Kidney tubule cell (primary cell): ENCODE data around the gene HAO1.
"Not testable (repeated sequence)": the region's sequence is repeated elsewhere in the genome, so short reads cannot be mapped to it uniquely, and the experiment has no call there.

ENCODE experiments used
- DNase-seq: peaks from one replicate; pipeline ENCODE4 v3.0.0-alpha.2; 2018; ENCODE audit warnings: low spot score

Gene HAO1

GRCh38 chr20:7940341-7940740, at the start of gene HAO1:
TSS of gene HAO1 (minus strand) at chr20:7940458. CDS start at chr20:7940422, 36 bp downstream.
- DNase-seq = no peak

DNA sequence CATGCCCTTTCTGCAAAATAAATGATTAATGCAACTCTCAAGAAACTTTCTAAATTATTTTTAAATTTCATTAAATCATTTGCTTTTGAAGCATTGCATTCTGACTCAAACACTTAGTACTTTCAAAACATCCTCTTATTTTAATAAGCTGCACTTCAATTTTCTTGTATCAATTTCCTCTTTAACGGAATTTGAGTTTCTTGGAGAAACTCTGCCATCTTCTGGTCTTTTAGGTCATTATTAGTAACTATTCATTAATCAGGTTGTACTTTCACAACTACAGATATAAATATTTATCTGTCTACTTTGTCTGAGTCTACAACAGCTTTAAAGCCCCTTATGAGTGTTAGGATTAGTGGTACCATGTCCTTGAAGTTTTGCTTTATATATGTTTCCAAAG, 49.1 kb upstream of the HAO1 start:
- DNase-seq = no peak

- DNase-seq = no peak
Observed at GRCh38 chr20:7985916-7986315, 45.7 kb upstream of the HAO1 start.

DNA sequence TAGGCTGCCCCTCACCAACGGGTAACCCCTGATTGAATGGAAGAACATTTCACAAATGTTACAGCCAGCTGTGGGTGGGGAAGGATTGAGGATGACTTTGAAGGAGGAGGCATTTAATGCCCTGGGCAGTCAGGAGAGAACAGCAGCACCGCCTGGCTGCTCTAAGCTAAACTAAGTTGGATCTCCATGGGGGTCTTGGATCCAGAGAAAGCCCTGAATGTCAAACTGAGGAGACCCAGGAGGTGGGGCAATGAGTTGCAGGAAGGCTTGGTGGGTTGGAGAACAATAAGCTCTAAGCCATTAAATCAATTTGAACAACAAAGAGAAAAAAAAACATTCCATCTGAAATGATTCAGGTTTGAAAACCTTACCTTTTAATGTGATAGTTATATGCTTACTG, 43.9 kb upstream of the HAO1 start:
- DNase-seq = no peak

- peak; percentile 30 for DNase-seq
Observed at GRCh38 chr20:7981374-7981773, 41.1 kb upstream of the HAO1 start.

GRCh38 chr20:7980332-7981046, 40.2 kb upstream of the HAO1 start:
- peak; percentile 55 for DNase-seq

DNA sequence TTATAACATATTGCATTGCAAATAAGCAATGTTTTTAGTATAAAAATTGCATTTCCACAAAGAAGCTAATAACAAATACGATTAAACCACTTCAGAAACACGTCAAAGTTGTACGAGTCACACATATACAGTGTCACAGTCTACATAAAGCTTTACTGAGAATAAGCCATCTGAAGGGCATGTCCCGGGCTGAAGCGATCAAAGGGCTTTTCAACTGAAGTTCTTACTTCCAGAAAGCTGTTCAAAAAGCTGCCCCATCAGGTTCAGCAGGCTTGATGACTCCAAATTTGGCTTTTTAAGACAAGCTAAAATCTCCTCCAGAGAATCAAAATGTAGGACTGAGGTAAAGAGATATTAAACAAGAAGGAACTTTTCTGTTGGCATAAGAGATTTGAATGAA, 37.5 kb upstream of the HAO1 start:
- no peak for DNase-seq

GRCh38 chr20:7975851-7976414, 35.7 kb upstream of the HAO1 start:
- no peak for DNase-seq

DNA sequence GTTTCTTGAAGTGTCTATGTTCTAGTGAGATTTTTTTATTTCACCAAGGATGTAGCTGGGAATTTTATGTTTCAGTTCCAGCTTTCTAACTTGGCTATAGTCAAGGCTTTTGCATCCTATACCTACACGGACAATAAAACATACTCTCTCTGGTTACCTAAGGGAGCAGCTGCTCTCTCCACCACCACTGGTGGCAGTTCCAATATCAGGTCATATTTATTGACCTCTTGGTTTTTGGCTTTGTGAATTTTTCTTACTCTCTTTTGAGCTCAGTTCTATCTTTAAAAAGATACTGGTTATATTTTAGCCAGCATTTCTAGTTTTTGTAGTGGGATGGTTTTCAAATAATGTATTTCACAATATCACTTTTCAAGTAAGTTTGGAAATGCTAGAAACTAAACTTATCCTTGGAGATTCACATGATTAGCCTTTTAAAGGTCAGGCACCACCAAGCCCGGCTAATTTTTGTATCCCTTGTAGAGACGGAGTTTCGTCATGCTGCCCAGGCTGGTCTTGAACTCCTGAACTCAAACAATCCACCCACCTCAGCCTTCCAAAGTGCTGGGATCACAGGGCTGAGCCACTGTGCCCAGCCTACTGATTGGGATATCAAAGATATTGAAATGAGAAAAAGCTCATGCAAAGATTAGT, 34.7 kb upstream of the HAO1 start:
- no peak for DNase-seq

DNA sequence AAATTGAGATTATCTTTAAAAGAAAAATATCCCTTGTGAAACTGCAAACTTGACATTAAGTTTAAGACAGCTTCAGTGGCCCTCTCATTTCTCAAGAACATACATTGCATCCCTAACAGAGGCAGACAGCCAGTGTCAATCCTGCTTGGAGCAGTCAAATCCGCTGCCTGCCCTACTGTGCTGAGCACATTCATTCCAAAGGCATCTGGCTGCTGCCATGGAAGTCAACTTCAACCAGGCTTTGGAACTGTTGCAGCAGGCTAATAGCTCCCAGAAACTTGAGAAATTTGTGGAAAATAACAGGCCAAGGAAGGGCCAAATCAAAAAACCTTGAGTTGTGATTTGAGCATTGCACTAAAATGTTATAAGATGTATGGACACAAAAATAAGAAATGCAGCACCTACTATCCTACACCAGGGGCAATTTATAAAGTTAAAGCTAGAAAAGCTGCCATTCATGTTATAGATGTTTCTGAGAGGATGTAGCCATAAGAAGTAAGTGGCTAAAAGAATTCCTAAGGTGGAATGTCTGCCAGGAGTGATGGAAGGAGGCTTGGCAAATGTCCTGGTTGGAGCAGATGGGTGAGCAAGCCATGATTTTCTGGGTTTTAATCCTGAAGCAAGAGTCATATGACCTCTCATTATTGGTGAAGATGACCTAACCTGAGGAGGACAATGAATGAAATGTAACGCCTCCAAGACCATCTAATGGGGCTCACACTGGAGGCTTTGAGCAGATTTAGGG, 31.4 kb upstream of the HAO1 start:
- no peak for DNase-seq

GRCh38 chr20:7967199-7967844, 27.1 kb upstream of the HAO1 start:
- peak; percentile 29 for DNase-seq

- DNase-seq = no peak
Observed at GRCh38 chr20:7966176-7966575, 25.9 kb upstream of the HAO1 start.

GRCh38 chr20:7959484-7959883, 19.2 kb upstream of the HAO1 start:
- DNase-seq = no peak

DNA sequence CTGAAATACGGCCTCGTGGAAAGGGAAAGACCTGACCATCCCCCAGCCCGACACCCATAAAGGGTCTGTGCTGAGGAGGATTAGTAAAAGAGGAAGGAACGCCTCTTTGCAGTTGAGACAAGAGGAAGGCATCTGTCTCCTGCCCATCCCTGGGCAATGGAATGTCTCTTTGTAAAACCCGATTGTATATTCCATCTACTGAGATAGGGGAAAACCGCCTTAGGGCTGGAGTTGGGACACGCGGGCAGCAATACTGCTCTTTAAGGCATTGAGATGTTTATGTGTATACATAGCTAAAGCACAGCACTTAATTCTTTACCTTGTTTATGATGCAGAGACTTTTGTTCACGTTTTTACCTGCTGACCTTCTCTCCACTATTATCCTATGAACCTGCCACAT, 16.3 kb upstream of the HAO1 start:
- DNase-seq = not testable (repeated sequence)

DNA sequence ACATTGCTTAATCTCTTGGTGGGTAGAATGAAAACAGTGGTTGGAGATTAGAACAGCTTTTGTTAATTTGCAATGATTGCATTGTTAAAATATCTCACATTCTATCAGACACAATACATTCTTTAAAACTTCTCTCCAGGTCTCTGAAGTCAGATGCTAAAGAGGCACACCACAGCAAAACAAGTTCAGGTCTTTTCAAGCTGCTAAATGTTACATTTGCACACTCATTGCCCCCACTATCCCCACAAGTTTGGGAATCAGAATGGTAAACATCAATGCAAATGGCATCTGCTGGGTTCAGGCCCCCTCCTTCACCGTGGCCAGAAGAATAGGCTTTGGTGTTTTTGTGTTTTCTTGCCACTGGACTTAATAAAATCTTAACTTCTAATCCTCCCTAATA, 10.1 kb upstream of the HAO1 start:
- DNase-seq = no peak

DNA sequence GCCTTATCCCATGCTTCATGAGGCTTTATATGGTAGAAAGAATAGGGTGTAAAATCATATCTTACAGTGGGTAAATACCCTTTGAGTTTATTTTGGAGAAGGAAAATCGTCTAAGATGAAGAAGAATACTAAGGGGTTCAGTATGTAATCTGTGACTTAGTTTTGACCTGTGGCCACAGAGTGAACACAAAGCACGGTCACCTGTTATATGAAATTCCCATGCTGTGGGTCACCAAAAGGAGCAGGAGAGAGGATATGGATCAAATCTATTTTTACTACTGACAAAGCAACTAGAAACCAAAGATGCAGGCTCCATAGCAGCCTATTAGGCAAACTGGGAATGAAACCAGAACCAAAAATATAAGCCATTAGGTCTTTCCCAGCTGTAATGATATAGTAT, 3.6 kb upstream of the HAO1 start:
- DNase-seq = no peak

DNA sequence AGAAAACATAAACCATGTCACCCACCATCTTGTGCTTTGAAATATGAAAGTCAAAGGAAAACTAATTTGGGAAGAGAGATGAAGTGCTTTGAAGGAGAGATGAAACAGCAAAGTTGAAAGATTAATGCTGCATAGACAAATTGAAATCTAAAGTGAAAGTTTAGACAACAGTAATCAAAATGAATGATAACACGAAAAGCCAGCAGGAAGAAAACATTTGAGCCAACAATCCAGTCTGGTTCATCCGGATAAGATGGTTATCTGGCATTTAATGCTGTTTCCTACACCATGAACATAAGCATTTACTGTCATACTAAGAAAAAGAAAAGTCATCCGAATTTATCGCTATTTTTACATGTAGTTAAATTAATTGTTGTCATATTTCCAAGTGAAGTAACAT, 595 bp downstream of the HAO1 start:
- no peak for DNase-seq

GRCh38 chr20:7938058-7938457, 2.2 kb downstream of the HAO1 start:
- DNase-seq = no peak

DNA sequence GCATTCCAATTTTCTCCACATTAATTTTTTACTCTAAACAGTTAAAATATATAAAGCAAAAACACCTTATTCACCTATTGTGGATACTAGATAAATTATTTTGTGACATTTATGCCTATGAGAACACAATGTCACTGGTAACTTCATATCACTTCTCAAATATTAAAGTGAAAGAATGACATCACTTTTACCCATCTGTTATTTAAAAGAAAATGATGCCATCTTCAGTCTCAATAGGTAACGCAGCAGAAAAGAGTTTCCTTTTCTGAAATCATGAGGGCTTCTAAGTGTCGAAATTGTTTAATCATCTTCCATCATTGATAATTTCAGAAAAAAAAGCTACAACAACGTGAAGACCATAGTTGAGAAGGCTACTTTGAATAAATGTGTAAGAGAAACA, 2.9 kb downstream of the HAO1 start:
- no peak for DNase-seq

DNA sequence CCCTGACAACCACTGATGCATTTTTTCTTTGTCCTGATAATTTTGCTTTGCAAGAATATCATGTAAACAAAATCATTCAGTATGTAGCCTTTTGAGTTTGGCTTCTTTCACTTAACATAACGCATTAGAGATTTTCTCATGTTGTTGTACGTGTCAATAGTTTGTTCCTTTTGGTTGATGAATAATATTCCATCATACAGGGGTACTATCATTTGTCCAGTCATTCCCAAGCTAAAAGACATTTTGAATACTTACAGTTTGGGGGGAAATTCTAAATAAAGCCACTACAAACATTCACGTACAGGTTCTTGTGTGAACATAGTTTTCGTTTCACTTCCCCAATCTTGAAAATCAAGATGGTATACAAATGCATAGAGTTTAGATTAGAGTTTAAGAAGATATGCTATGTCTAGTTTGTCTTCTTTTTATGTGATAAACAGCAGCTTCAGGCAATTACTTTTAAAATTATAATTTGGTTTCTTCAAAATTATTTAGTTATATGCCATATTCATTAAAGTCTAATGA, 5.2 kb downstream of the HAO1 start:
- DNase-seq = no peak

GRCh38 chr20:7933346-7933745, 6.9 kb downstream of the HAO1 start:
- no peak for DNase-seq

DNA sequence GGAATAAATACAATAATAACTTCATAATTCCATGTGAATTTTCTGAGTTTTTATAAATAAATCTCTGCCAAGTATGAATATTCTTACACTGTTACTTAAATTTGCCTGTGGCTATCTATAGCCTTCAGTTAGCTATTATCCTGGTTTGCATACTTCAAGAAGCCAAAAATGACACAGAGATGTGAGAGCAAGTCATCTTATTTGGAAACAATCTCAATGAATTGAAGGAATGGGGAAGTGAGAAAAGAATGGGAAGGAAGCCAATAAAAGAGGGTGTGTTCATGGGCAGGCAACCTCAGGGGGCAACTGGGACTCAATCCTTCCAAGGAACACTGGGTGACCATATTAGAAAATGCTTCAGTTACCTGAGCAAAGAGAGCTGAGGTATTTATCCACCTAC, 9.9 kb downstream of the HAO1 start:
- peak; percentile 42 for DNase-seq
